ENCODE results near the gene PSMB3. TPM values are rescaled to one million over a fixed set of nuclear protein-coding genes. Genes with fewer than 3 reads are reported as not detected.

The PSMB3 gene
- total and polyA plus RNA-seq, 11 donors, result 145 to 305 (median 199) TPM

DNA sequence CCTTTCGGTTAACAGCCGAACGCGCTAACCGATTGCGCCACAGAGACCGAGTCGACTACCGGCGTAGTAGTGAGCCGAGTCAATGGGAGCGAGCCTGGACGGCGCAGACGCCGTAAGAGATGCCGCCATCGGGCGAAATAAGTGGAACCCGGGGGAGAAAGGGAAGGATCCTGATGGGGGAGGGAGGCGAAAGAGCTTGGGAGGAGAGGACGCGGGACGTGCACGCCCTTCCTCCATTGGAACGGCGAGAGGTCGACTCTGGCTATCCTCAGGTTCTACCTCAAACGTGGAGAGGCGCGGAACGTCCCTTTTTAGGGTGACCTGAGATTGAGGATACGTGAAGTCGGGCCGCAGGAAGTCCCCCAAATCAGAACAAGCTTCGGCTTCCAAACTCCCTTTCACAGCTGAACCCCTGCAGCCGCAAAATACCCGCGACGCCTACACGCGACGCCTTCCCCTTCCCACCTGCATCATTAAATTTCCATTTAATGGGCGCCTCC, 683 bp upstream of the PSMB3 start:
- peak; percentile 76 to 88 (median 84) for DNase-seq
- TF ChIP-seq, protein P1, sequence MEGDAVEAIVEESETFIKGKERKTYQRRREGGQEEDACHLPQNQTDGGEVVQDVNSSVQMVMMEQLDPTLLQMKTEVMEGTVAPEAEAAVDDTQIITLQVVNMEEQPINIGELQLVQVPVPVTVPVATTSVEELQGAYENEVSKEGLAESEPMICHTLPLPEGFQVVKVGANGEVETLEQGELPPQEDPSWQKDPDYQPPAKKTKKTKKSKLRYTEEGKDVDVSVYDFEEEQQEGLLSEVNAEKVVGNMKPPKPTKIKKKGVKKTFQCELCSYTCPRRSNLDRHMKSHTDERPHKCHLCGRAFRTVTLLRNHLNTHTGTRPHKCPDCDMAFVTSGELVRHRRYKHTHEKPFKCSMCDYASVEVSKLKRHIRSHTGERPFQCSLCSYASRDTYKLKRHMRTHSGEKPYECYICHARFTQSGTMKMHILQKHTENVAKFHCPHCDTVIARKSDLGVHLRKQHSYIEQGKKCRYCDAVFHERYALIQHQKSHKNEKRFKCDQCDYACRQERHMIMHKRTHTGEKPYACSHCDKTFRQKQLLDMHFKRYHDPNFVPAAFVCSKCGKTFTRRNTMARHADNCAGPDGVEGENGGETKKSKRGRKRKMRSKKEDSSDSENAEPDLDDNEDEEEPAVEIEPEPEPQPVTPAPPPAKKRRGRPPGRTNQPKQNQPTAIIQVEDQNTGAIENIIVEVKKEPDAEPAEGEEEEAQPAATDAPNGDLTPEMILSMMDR (IDR thresholded peaks at IDR 0.05), result no peak
- no peak for TF ChIP-seq POLR2A (IDR thresholded peaks at IDR 0.05)
- Histone ChIP-seq H3K36me3 (peaks cover 0 to 32% (median 26%) of the 10 kb centered on the region in 9 donors), H3K27ac (peak overlapping the region in 11 of 12 donors; percentile 87 to 99 (median 97)), H3K9me3 (no peaks in the 10 kb centered on the region), H3K27me3 (peaks cover 0 to 27% (median 0%) of the 10 kb centered on the region in 9 donors), H3K4me1 (peaks cover 0 to 67% (median 41%) of the 10 kb centered on the region in 12 donors), H3K4me3 (peak overlapping the region; percentile 30 to 99 (median 90))
- WGBS, 4 donors, result 0 to 1% (median 0%) methylated on average over 44 of the region's 44 CpGs
- intact Hi-C loops (cut with DNase I), result loop anchor here in 6 of 10 donors (1.0 to 5.0 kb wide), 7 partner anchors 21 to 400 kb away; partner anchors contain the start of genes PIP4K2B (in 5 of the 6), CISD3 (in 2 of the 6), LASP1 (in 1 of the 6) and PLXDC1 (in 1 of the 6)
- peak; percentile 25 to 58 (median 42) for ATAC-seq

- Histone ChIP-seq H3K27me3 (peaks cover 0 to 19% (median 0%) of the 10 kb centered on the region in 9 donors), H3K9me3 (no peaks in the 10 kb centered on the region), H3K27ac (peak overlapping the region; percentile 37 to 99 (median 92)), H3K4me3 (peak overlapping the region; percentile 61 to 99 (median 94)), H3K36me3 (peaks cover 0 to 44% (median 39%) of the 10 kb centered on the region in 9 donors), H3K4me1 (peaks cover 0 to 58% (median 38%) of the 10 kb centered on the region in 12 donors)
- intact Hi-C loops (cut with DNase I), result loop anchor here in 5 of 10 donors (2.0 to 5.0 kb wide), 6 partner anchors 22 to 399 kb away; partner anchors contain the start of genes PIP4K2B (in 5 of the 5), CISD3 (in 1 of the 5), LASP1 (in 1 of the 5) and PLXDC1 (in 1 of the 5)
- WGBS, 4 donors, result 7 to 23% (median 9%) methylated on average over 8 to 22 of the region's 22 CpGs
- no peak for ATAC-seq
- TF ChIP-seq, protein P1 (IDR thresholded peaks at IDR 0.05), result no peak
- TF ChIP-seq POLR2A (IDR thresholded peaks at IDR 0.05), result no peak
- no peak for DNase-seq
Observed at GRCh38 chr17:38753071-38753506, 548 bp downstream of the PSMB3 start.

GRCh38 chr17:38761612-38762011, 9.1 kb downstream of the PSMB3 start:
- WGBS, 4 donors, result 80 to 90% (median 86%) methylated on average over 4 of the region's 4 CpGs
- peaks cover 0 to 4% (median 0%) of the 10 kb centered on the region in 12 donors for H3K4me1 ChIP-seq
- H3K9me3 ChIP-seq, result no peaks in the 10 kb centered on the region
- peaks cover 0 to 100% (median 98%) of the 10 kb centered on the region in 9 donors for H3K36me3 ChIP-seq
- H3K27ac ChIP-seq, result no peak overlapping the region
- ATAC-seq (no peak), DNase-seq (no peak)
- no peak overlapping the region for H3K4me3 ChIP-seq
- intact Hi-C loops (cut with DNase I), result no loop called here
- no peaks in the 10 kb centered on the region for H3K27me3 ChIP-seq
- TF ChIP-seq, protein P1 (IDR thresholded peaks at IDR 0.05), result peak in 3 of 12 donors; percentile 10 to 14 (median 13)
- TF ChIP-seq POLR2A (IDR thresholded peaks at IDR 0.05), result no peak

GRCh38 chr17:38762231-38762630, 9.7 kb downstream of the PSMB3 start:
- peaks cover 0 to 100% (median 98%) of the 10 kb centered on the region in 9 donors for H3K36me3 ChIP-seq
- H3K4me3 ChIP-seq, result no peak overlapping the region
- H3K27ac ChIP-seq, result no peak overlapping the region
- intact Hi-C loops (cut with DNase I), result no loop called here
- H3K4me1 ChIP-seq, result peaks cover 0 to 4% (median 0%) of the 10 kb centered on the region in 12 donors
- ATAC-seq (no peak), DNase-seq (no peak)
- 80 to 94% (median 83%) methylated on average over 2 to 3 of the region's 3 CpGs for WGBS, 4 donors
- no peaks in the 10 kb centered on the region for H3K27me3 ChIP-seq
- no peaks in the 10 kb centered on the region for H3K9me3 ChIP-seq
- TF ChIP-seq, protein P1 (IDR thresholded peaks at IDR 0.05), result no peak
- TF ChIP-seq POLR2A (IDR thresholded peaks at IDR 0.05), result no peak
